BE2C (cell line): ENCODE data around the gene ELMOD3.
"Not testable (repeated sequence)": the region's sequence is repeated elsewhere in the genome, so short reads cannot be mapped to it uniquely, and the experiment has no call there.

ENCODE experiments used
- DNase-seq: peaks from one replicate; pipeline ENCODE4 v3.0.0-alpha.2; 2020
- H3K27me3 ChIP-seq: fragments of 250-450 bp; sonication (Bioruptor Pico); 2 replicates; pipeline ENCODE4 v1.5.1; 2020; ENCODE audit warnings: mild to moderate bottlenecking
- H3K36me3 ChIP-seq: fragments of 250-450 bp; sonication (Bioruptor Pico); 2 replicates; pipeline ENCODE4 v1.5.1; 2020; ENCODE audit warnings: mild to moderate bottlenecking
- H3K4me1 ChIP-seq: fragments of 250-450 bp; sonication (Bioruptor Pico); 2 replicates; pipeline ENCODE4 v1.5.1; 2020
- H3K4me3 ChIP-seq: 2 replicates; pipeline ENCODE4 v1.5.1; 2011; ENCODE audit warnings: low read depth, low read length
- H3K9me3 ChIP-seq: fragments of 250-450 bp; sonication (Bioruptor Pico); 2 replicates; pipeline ENCODE4 v1.5.1; 2020
- CTCF ChIP-seq: IDR thresholded peaks from 2 replicates; pipeline ENCODE4 v1.5.1; 2012; ENCODE audit warnings: mild to moderate bottlenecking, low read depth, low read length

ELMOD3 gene

GRCh38 chr2:85310330-85310729, 44.2 kb upstream of the ELMOD3 start:
- H3K4me1 ChIP-seq, result peaks cover 9% of the 10 kb centered on the region; the same call in 1 of the 2 replicates
- no peak overlapping the region for H3K4me3 ChIP-seq
- H3K36me3 ChIP-seq, result no peaks in the 10 kb centered on the region
- no peaks in the 10 kb centered on the region for H3K27me3 ChIP-seq
- H3K9me3 ChIP-seq, result no peaks in the 10 kb centered on the region
- no peak for TF ChIP-seq CTCF
- DNase-seq, result no peak

GRCh38 chr2:85312404-85312803, 42.2 kb upstream of the ELMOD3 start:
- Histone ChIP-seq H3K36me3 (no peaks in the 10 kb centered on the region), H3K4me1 (peaks cover 9% of the 10 kb centered on the region; the same call in 1 of the 2 replicates)
- TF ChIP-seq CTCF, result no peak

GRCh38 chr2:85314884-85315242, 39.7 kb upstream of the ELMOD3 start:
- H3K36me3 ChIP-seq, result no peaks in the 10 kb centered on the region
- no peak for DNase-seq
- no peaks in the 10 kb centered on the region for H3K9me3 ChIP-seq
- H3K4me3 ChIP-seq, result no peak overlapping the region
- no peak for TF ChIP-seq CTCF
- no peaks in the 10 kb centered on the region for H3K27me3 ChIP-seq
- no peaks in the 10 kb centered on the region; the same call in 1 of the 2 replicates for H3K4me1 ChIP-seq

More at GRCh38 chr2:85312404-85312803, 42.2 kb upstream of the ELMOD3 start:
- no peak for DNase-seq
- Histone ChIP-seq H3K27me3 (no peaks in the 10 kb centered on the region), H3K4me3 (no peak overlapping the region), H3K9me3 (no peaks in the 10 kb centered on the region)

GRCh38 chr2:85315921-85316320, 38.6 kb upstream of the ELMOD3 start:
- H3K4me1 ChIP-seq, DNase-seq, H3K9me3 ChIP-seq, H3K4me3 ChIP-seq, H3K36me3 ChIP-seq, H3K27me3 ChIP-seq: not testable (repeated sequence)

- H3K9me3 ChIP-seq, result no peaks in the 10 kb centered on the region
- no peaks in the 10 kb centered on the region for H3K27me3 ChIP-seq
- no peak for DNase-seq
- H3K36me3 ChIP-seq, result peaks cover 11% of the 10 kb centered on the region
- no peak for TF ChIP-seq CTCF
- H3K4me1 ChIP-seq, result no peaks in the 10 kb centered on the region
- no peak overlapping the region for H3K4me3 ChIP-seq
Observed at GRCh38 chr2:85318222-85319074, 36.1 kb upstream of the ELMOD3 start.

- TF ChIP-seq CTCF, result no peak
- Histone ChIP-seq H3K36me3 (peaks cover 20% of the 10 kb centered on the region), H3K27me3 (no peaks in the 10 kb centered on the region), H3K9me3 (no peaks in the 10 kb centered on the region), H3K4me1 (no peaks in the 10 kb centered on the region), H3K4me3 (no peak overlapping the region)
- DNase-seq, result no peak
Observed at GRCh38 chr2:85319796-85320195, 34.8 kb upstream of the ELMOD3 start.
